IgD-negative memory B cell (primary cell): ENCODE data around the gene TBC1D22A. TPM values are rescaled to one million over a fixed set of nuclear protein-coding genes. Genes with fewer than 3 reads are reported as not detected.

Experiments used
- H3K27ac Mint-ChIP-seq, 3 donors: one replicate each; pipeline ENCODE4 v1.8.0; 2020 to 2022; ENCODE audit warnings: mild to moderate bottlenecking in 3 of 3, mixed read lengths in 3 of 3, moderate library complexity in 1 of 3
- H3K27me3 Mint-ChIP-seq: one replicate; pipeline ENCODE4 v1.8.0; 2021; ENCODE audit warnings: mixed read lengths
- H3K36me3 Mint-ChIP-seq: one replicate; pipeline ENCODE4 v1.8.0; 2020; ENCODE audit warnings: mild to moderate bottlenecking, mixed read lengths
- H3K4me1 Mint-ChIP-seq, 3 donors: one replicate each; pipeline ENCODE4 v1.8.0; 2020 to 2022; ENCODE audit warnings: mixed read lengths in 3 of 3, mild to moderate bottlenecking in 1 of 3
- H3K4me3 Mint-ChIP-seq, 4 donors: one replicate each; pipeline ENCODE4 v1.8.0; 2020 to 2022; ENCODE audit warnings: mild to moderate bottlenecking in 4 of 4, mixed read lengths in 4 of 4, moderate library complexity in 3 of 4
- H3K9me3 Mint-ChIP-seq, 3 donors: one replicate each; pipeline ENCODE4 v1.8.0; 2020 to 2021; ENCODE audit warnings: mixed read lengths in 3 of 3, mild to moderate bottlenecking in 1 of 3
- polyA plus RNA-seq: library from polyadenylated mRNA; unstranded; fragments of 300-500 nt; fragmentation: Illumina TruSeq; gene quantifications from one replicate; pipeline ENCODE4 v1.2.3, GENCODE V29; 2021

Gene TBC1D22A
- polyA plus RNA-seq, 1 donor from 2014 or later: 64.3 TPM

- no peaks in the 10 kb centered on the region for H3K27me3 Mint-ChIP-seq
- H3K27ac Mint-ChIP-seq: no peak overlapping the region
- H3K4me1 Mint-ChIP-seq: peaks cover 5 to 7% (median 6%) of the 10 kb centered on the region in 3 donors
- H3K4me3 Mint-ChIP-seq: no peak overlapping the region
- no peaks in the 10 kb centered on the region for H3K9me3 Mint-ChIP-seq
- H3K36me3 Mint-ChIP-seq: peaks cover 4% of the 10 kb centered on the region
Observed at GRCh38 chr22:47065756-47066615, 303.5 kb downstream of the TBC1D22A start.

- H3K27me3 Mint-ChIP-seq: no peaks in the 10 kb centered on the region
- H3K4me1 Mint-ChIP-seq: peaks cover 3 to 6% (median 5%) of the 10 kb centered on the region in 3 donors
- peaks cover 2% of the 10 kb centered on the region for H3K36me3 Mint-ChIP-seq
- H3K9me3 Mint-ChIP-seq: no peaks in the 10 kb centered on the region
- H3K27ac Mint-ChIP-seq: no peak overlapping the region
- H3K4me3 Mint-ChIP-seq: no peak overlapping the region
Observed at GRCh38 chr22:47066616-47066905, 304.1 kb downstream of the TBC1D22A start.

GRCh38 chr22:47067321-47067890, 305.0 kb downstream of the TBC1D22A start:
- Mint-ChIP-seq H3K27me3 (no peaks in the 10 kb centered on the region), H3K4me3 (no peak overlapping the region), H3K9me3 (no peaks in the 10 kb centered on the region), H3K27ac (peak overlapping the region in 1 of 3 donors; percentile 7), H3K4me1 (peaks cover 3 to 6% (median 5%) of the 10 kb centered on the region in 3 donors), H3K36me3 (peaks cover 2% of the 10 kb centered on the region)

GRCh38 chr22:47067911-47068625, 305.6 kb downstream of the TBC1D22A start:
- Mint-ChIP-seq H3K4me1 (peaks cover 3 to 11% (median 5%) of the 10 kb centered on the region in 3 donors), H3K36me3 (peaks cover 5% of the 10 kb centered on the region), H3K27me3 (no peaks in the 10 kb centered on the region), H3K9me3 (no peaks in the 10 kb centered on the region), H3K4me3 (no peak overlapping the region), H3K27ac (peak overlapping the region in 2 of 3 donors; percentile 7 to 72)

DNA sequence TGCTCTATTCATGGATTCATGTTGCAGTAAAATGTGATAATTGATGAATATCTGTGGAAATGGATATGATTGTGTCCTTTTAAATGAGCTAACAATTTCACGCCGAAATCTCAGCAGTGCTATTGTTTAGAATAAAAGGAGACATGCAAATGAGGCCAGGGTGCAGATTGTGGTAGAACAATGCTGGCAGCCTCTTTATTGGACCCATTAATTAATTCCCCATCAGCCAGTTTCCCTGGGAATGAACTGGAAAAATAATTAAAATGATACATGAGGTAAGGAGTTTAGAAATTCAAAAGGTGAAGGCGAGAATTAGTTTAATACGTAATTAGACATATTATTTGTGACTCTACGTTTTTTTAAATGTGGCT, 306.2 kb downstream of the TBC1D22A start:
- H3K4me3 Mint-ChIP-seq: no peak overlapping the region
- H3K27me3 Mint-ChIP-seq: no peaks in the 10 kb centered on the region
- H3K27ac Mint-ChIP-seq: peak overlapping the region in 1 of 3 donors; percentile 72
- H3K4me1 Mint-ChIP-seq: peaks cover 3 to 11% (median 5%) of the 10 kb centered on the region in 3 donors
- H3K36me3 Mint-ChIP-seq: peaks cover 10% of the 10 kb centered on the region
- no peaks in the 10 kb centered on the region for H3K9me3 Mint-ChIP-seq

GRCh38 chr22:47069270-47069669, 306.8 kb downstream of the TBC1D22A start:
- H3K27ac Mint-ChIP-seq: no peak overlapping the region
- H3K9me3 Mint-ChIP-seq: peaks cover 0 to 3% (median 2%) of the 10 kb centered on the region in 3 donors
- no peak overlapping the region for H3K4me3 Mint-ChIP-seq
- peaks cover 12% of the 10 kb centered on the region for H3K36me3 Mint-ChIP-seq
- no peaks in the 10 kb centered on the region for H3K27me3 Mint-ChIP-seq
- H3K4me1 Mint-ChIP-seq: peaks cover 3 to 11% (median 3%) of the 10 kb centered on the region in 3 donors

DNA sequence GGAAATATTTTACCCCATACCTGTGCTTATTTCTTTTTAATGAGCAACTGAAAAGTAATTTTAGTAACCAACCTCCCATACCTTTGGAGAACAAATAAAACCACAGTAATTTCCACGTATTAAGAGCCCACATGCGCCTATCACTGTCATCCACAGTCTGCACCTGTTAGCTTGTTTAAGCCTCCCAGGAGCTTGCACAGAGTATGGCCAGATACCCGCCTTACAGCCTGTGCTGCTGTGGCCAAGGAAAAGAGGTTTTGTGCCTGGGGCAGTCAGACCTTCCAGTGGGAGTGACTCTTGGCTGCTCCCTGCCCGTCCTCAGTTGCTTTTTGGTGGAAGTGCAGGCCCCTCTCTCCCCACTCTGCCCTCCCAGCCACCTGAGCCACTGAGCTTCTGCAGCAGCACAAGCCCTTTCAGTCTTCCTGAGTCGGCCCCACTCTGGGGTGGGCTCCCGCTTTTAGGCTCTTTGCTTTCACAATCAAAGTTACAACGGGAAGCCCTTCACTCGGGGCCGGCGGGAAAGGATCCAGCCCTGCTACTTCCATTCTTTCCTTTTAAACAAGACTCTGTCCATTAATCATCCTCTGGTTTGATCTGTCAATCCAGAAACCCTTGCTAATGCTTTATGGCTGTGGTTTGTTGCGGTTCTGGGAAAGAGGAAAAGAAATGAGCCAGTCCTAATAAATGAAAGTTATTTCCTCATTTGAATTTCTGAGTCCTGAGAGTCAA, 308.8 kb downstream of the TBC1D22A start:
- Mint-ChIP-seq H3K36me3 (peaks cover 15% of the 10 kb centered on the region), H3K27me3 (no peaks in the 10 kb centered on the region), H3K4me3 (no peak overlapping the region), H3K4me1 (peaks cover 2 to 11% (median 3%) of the 10 kb centered on the region in 3 donors), H3K9me3 (peaks cover 0 to 18% (median 10%) of the 10 kb centered on the region in 3 donors), H3K27ac (no peak overlapping the region)

GRCh38 chr22:47071807-47072641, 309.6 kb downstream of the TBC1D22A start:
- Mint-ChIP-seq H3K27ac (no peak overlapping the region), H3K9me3 (peaks cover 4 to 23% (median 10%) of the 10 kb centered on the region in 3 donors), H3K36me3 (peaks cover 18% of the 10 kb centered on the region), H3K4me3 (peak overlapping the region in 1 of 4 donors; percentile 68), H3K27me3 (no peaks in the 10 kb centered on the region), H3K4me1 (peaks cover 3 to 11% (median 5%) of the 10 kb centered on the region in 3 donors)

- Mint-ChIP-seq H3K4me1 (peaks cover 5 to 11% (median 5%) of the 10 kb centered on the region in 3 donors), H3K27me3 (no peaks in the 10 kb centered on the region), H3K4me3 (no peak overlapping the region), H3K27ac (no peak overlapping the region), H3K9me3 (peaks cover 4 to 23% (median 12%) of the 10 kb centered on the region in 3 donors), H3K36me3 (peaks cover 22% of the 10 kb centered on the region)
Observed at GRCh38 chr22:47072642-47072967, 310.2 kb downstream of the TBC1D22A start.

- Mint-ChIP-seq H3K4me1 (peaks cover 6 to 11% (median 6%) of the 10 kb centered on the region in 3 donors), H3K4me3 (no peak overlapping the region), H3K36me3 (peaks cover 25% of the 10 kb centered on the region), H3K27me3 (no peaks in the 10 kb centered on the region), H3K9me3 (peaks cover 4 to 23% (median 12%) of the 10 kb centered on the region in 3 donors), H3K27ac (no peak overlapping the region)
Observed at GRCh38 chr22:47073075-47073474, 310.6 kb downstream of the TBC1D22A start.

GRCh38 chr22:47074105-47074504, 311.7 kb downstream of the TBC1D22A start:
- H3K27me3 Mint-ChIP-seq: no peaks in the 10 kb centered on the region
- peaks cover 4 to 8% (median 5%) of the 10 kb centered on the region in 3 donors for H3K4me1 Mint-ChIP-seq
- H3K4me3 Mint-ChIP-seq: no peak overlapping the region
- H3K36me3 Mint-ChIP-seq: peaks cover 31% of the 10 kb centered on the region
- H3K27ac Mint-ChIP-seq: no peak overlapping the region
- H3K9me3 Mint-ChIP-seq: peaks cover 4 to 23% (median 12%) of the 10 kb centered on the region in 3 donors

DNA sequence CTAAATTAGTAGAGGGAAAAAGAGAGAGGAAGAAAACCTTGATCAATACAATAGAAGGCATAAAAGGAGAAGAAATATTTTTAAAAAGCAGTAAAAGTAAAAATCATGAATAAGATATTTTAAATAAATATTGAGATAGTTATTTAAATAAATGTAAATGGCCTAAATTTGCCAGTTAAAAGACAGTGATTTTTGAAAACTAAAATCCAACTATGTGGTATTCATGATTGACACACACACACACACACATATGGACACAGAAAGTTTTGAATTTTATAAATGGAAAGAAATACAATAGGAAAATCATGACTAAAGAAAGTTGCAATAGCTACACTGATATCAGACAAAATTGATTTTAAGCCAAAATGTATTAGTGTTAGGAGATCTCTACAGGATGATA, 313.1 kb downstream of the TBC1D22A start:
- Mint-ChIP-seq H3K9me3 (peaks cover 4 to 23% (median 12%) of the 10 kb centered on the region in 3 donors), H3K36me3 (peaks cover 33% of the 10 kb centered on the region), H3K27ac (no peak overlapping the region), H3K4me1 (peaks cover 3 to 9% (median 8%) of the 10 kb centered on the region in 3 donors), H3K27me3 (no peaks in the 10 kb centered on the region), H3K4me3 (no peak overlapping the region)

- H3K4me1 Mint-ChIP-seq: peaks cover 3 to 9% (median 8%) of the 10 kb centered on the region in 3 donors
- no peaks in the 10 kb centered on the region for H3K27me3 Mint-ChIP-seq
Observed at GRCh38 chr22:47076758-47077157, 314.3 kb downstream of the TBC1D22A start.

GRCh38 chr22:47080100-47080499, 317.6 kb downstream of the TBC1D22A start:
- Mint-ChIP-seq H3K4me1 (peaks cover 3 to 12% (median 5%) of the 10 kb centered on the region in 3 donors), H3K36me3 (peaks cover 18% of the 10 kb centered on the region), H3K27me3 (no peaks in the 10 kb centered on the region), H3K27ac (no peak overlapping the region), H3K4me3 (no peak overlapping the region), H3K9me3 (peaks cover 4 to 16% (median 8%) of the 10 kb centered on the region in 3 donors)

More at GRCh38 chr22:47076758-47077157, 314.3 kb downstream of the TBC1D22A start:
- H3K9me3 Mint-ChIP-seq: peaks cover 4 to 23% (median 12%) of the 10 kb centered on the region in 3 donors
- H3K4me3 Mint-ChIP-seq: peak overlapping the region in 1 of 4 donors; percentile 9
- peaks cover 33% of the 10 kb centered on the region for H3K36me3 Mint-ChIP-seq
- no peak overlapping the region for H3K27ac Mint-ChIP-seq
